Left lobe of liver (tissue), 2 donors: Measurements from ENCODE around the gene DTWD2. TPM values are rescaled to one million over a fixed set of nuclear protein-coding genes. Genes with fewer than 3 reads are reported as not detected.
A peak's percentile ranks its signal among the peaks of the same experiment; 100 is the strongest.
"Not testable (repeated sequence)": the region's sequence is repeated elsewhere in the genome, so short reads cannot be mapped to it uniquely, and the experiment has no call there.

Source experiments
- ATAC-seq: fragments of 200-7000 bp; cut with Tn5 transposase; one replicate; pipeline ENCODE4 v1.9.1; 2020; ENCODE audit warnings: mild to moderate bottlenecking, moderate library complexity
- DNase-seq: peaks from one replicate; pipeline ENCODE4 v3.0.0-alpha.2; 2020; ENCODE audit warnings: low spot score
- total RNA-seq: library from RNA; stranded (reverse); gene quantifications from one replicate; pipeline ENCODE4 v1.2.1, GENCODE V29; 2021
- donor health status: DM: no; HTN: no; CAD: no; lungs with moderate emphysema.
- donor health status: DM: no; HTN: yes; CAD: no.

Gene DTWD2
- total RNA-seq, 1 donor from 2014 or later = 4.6 TPM

DNA sequence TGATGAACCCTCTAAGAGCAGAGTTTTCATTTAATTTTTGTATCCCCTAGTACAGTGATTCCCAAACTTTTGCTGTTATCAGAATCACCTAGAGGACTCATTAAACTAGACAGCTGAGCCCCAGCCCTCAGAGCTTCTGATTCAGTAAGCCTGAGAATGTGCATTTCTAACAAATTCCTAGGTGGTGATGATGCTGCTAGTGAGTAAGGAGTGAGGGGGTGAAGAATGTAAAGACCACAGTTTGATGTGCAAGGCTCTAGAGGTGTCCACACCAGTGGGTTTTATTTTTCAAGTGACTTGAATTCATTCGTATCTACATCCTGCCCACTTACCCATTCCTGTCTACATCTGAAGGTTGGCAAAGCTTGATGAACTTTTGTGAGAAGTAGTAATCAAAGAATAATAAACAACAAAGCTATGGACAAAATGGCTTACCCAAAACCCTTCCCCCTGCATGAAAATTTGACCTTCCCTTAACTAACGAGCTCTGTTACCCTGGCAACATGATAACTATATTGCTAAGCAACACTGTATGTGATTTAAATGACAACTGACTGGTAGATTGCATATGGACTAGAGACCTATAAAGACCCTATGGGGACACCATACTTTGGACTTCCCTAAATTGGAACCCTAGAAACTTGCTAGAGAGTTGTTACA is 35.2 kb downstream of the DTWD2 start:
- no peak for DNase-seq
- ATAC-seq = no peak

DNA sequence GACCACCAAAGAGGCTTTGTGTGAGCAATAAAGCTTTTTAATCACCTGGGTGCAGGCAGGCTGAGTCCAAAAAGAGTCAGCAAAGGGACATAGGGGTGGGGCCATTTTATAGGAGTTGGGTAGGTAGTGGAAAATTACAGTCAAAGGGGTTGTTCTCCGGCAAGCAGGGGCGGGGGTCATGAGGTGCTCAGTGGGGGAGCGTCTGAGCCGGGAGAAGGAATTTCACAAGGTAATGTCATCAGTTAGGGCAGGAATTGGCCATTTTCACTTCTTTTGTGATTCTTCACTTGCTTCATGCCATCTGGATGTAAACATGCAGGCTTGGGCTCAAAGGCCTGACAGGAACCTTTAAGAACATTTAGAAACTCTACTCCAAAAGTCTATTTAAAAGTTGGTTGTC is 36.0 kb downstream of the DTWD2 start:
- DNase-seq, ATAC-seq: not testable (repeated sequence)

DNA sequence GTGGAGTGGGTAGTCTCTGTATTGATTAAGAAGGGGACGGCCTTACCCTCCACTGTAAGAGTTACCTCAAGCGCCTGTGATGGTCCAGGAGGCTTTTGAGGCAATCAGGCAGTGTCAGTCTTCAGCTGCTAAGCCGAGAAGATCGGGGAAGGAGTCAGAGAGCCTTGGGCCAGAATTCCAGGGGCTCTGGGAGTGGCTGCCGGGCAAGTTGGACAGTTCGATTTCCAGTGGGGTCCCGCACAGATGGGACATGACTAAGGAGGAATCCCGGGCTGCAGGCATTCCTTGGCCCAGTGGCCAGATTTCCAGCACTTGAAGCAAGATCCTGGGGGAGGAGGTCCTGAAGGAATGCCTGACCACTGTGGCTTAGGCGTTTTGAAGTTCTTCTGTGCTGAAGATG is 38.0 kb downstream of the DTWD2 start:
- not testable (repeated sequence) for ATAC-seq

DNA sequence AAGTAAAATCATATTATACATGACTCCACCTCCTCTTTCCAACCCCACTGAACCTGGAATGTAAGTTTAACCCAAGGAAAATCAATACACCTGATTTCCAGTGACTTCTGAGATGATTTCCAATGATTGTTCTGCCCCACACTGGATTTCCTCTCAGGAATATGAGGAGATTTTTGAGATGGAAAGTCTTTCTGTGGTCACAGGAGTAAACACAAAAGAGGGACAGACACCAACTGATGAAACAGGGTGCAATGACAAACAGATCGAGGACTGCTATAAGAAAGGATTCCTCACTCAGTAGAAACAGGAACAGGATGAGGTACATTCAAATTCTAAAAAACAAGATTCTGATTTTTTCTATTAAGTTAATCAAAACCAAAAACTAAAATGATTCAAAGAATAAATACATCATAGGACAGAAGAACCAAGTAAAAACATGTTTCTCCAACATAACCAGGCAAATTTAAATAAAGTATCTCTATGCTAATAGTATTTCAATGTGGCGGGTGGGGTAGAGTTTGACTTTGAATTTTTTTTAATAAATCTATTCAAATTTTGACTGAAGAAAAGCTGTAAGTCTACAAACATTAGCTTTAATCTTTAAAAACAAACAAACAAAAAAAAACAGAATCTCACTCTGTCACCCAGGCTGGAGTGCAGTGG is 42.1 kb downstream of the DTWD2 start:
- DNase-seq (no peak), ATAC-seq (no peak)

More for the DNA sequence above, 38.0 kb downstream of the DTWD2 start:
- DNase-seq = not testable (repeated sequence)

DNA sequence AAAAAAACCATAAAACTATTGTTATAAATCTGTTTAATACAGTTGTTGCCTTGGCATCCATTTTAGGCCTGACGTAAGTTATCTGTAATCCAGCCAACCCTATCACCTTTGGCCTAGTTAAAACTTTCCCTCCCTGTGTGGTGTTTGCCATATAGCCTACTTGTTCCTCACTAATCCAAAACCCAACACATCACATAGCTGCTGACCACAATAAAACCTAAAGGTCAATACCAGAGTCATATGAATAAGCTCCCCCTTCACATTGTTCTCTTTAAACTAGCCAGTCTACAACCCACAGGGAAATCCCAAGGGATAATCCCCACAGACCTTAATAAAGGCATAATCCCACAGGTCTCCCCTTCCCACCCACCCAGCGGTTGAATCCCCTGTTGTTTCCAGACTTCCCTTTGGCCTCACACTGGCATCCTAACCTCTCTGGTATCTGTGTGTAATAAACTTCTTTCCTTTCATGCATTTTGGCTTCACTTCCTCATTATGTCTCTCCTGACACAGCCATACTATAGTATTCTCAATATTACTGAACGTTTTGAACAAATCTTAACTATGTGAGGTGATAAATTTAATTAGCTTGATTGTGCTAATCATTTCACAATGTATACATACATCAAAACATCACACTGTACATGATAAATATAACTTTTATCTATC is 50.8 kb downstream of the DTWD2 start:
- ATAC-seq = no peak
- no peak for DNase-seq

DNA sequence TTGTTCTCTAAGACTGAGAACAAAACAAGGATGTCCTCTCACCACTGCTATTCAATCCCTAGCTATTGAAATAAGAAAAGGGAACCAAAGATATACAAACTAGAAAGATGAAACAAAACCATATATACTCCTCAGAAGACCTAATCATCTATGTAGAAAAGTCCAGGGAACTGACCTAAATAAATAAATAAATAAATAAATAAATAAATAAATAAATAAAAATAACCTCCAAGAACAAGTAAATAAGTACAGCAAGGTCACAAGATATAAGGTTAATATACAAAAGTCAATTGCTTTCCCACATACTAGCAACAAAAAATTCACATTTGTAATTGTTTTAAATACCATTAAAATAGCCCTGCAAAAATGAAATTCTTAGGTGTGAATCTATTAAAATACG is 54.6 kb downstream of the DTWD2 start:
- DNase-seq (no peak), ATAC-seq (no peak)

DNA sequence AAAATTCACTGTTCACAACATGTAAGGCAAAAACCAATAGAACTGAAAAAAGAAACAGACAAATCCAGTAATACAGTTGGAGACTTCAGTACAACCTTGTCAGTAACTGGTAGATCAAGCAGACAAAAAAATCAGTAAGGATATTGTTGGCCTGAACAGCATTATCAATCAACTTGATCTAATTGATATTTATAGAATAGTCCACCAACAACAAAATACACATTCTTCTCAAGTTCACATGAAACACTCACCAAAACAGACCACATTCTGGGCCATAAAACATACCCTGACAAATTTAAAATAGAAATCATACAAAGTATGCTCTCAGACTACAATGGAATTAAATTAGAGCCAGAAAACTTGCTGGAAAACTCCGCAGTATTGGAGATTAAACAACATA is 56.8 kb downstream of the DTWD2 start:
- no peak for ATAC-seq
- no peak for DNase-seq

DNA sequence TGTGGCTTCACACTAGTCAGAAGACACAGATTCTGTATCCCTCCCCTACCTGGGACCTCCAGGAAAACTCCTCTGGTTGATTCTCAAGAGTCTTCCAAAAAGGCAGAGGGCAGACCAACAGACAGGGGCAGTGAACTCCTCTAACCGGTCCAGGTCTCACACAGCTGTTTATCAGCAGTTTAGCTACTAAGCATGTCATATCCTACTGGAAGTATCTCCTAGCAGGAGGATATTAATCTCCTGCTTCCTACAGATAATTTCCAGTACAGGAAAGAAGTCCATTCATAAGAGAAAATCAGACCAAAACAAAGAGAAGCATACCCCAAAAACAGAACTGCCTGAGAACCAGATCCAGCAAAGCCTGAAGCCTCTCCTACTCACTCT is 64.3 kb downstream of the DTWD2 start:
- peak; percentile 73 for ATAC-seq
- DNase-seq = no peak

DNA sequence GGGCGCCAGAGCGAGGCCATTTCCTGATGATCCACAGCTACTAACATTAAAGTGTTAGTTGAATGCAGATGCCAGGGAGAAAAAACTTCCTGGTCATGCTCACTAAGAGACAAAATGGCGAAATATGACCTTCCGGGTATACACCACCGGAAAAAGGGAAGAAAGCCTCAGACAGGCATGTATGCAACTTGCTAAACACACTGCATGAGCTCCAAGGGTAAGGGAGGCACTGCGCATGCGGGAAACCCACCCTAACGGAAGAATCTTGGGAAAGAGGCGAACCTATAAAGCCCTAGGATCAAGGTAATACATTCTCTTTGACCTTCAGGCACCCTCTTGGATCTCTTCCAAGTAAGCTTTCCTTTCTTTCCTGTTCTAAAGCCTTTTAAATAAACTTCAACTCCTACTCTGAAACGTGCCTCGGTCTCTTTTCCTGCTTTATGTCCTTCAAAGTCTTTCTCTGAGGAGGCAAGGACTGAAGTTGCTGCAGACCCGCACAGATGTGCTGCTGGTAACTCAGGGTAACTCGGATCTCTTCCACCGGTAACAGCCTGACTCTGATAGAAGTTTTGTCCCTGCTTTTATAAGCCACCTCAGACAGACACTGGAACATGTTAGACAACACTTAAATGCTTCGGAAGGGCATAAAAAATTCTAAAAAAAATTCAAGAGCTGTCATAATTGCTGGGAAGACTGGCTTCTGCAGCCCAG is 64.9 kb downstream of the DTWD2 start:
- no peak for DNase-seq
- ATAC-seq = no peak

DNA sequence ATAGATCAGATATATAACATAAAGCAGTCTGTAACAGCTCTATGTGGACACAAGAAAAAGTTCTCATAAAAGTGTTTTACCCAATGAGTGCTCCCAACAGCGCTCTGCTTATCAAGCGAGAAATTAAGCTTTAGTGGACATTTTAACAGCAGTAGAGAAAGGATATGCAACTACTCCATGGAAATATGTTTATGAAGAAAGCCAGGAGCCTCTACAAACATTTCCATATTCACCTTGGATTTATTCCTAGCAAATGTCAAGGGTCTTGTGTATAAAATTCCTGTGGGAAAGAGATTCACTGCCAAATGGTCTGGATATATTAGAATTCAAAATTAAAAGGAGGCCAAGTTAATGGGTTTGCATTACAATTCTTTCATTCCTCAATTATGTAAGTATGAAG is 66.5 kb downstream of the DTWD2 start:
- no peak for ATAC-seq
- DNase-seq = no peak

DNA sequence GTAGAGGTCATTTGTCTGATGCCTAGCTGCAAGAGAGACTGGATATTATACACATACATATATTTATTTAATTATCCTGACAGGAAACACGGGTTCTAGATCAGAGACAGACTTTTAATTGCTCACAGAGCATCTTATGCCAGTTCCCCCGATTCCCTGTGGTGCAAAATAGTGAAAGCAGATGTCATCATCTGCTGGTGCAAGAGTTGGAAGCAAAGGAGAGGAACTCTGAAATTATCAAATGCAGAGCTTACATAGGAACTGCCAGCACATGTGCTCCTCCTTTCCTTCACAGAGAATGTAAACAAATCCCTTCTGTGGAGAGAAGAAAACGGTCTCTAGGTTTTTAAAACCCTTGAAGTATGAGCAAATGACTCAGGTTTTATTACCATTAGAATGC is 69.3 kb downstream of the DTWD2 start:
- ATAC-seq (no peak), DNase-seq (no peak)

DNA sequence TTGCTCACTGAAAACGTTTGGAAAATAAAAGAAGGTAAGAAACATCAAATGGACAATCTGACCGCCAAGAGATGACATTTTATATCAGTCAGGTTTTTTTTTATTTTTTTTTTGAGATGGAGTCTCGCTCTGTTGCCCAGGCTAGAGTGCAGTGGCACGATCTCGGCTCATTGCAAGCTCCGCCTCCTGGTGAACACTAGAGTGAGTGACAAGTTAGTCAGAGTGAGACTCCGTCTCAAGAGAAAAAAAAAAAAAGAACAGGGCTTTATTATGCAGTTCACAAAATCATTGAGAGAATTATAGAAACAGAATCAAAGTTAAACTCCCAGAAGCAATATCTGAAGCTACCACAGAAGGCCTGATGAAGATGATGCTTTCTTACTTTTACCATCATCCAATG is 70.1 kb downstream of the DTWD2 start:
- DNase-seq = no peak
- no peak for ATAC-seq

DNA sequence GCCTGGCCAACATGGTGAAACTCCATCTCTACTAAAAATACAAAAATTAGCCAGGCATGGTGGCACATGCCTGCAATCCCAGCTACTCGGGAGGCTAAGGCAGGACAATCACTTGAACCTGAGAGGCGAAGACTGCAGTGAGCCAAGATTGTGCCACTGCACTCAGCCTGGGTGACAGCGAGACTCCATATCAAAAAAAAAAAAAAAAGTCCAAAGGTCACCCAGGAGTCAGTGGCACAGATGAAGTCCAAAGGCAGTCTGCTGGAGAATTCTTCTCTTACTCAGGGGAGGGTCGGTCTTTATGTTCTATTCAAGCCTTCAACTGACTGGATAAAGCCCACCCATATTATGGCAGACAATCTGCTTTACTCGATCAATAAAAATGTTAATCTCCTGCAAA is 80.8 kb downstream of the DTWD2 start:
- ATAC-seq = peak; percentile 70

DNA sequence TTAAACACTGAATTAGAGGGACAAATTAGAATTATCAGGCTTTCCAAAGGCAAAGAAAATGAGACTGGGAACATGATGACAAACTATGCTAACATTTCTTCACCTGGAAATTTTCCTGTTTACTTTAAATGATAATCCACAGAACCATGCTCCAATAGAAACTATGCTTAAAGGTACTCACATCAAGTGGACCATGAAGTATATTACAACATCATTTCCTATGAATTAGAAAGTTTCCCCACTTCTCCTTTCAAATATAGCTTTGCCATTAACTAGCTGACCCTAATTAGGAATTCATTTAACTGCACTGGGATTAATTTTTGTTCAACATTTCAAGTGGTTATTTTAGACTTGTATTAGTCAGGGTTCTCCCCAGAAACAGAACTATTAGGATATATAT is 81.4 kb downstream of the DTWD2 start:
- DNase-seq (no peak), ATAC-seq (no peak)

More for the DNA sequence above, 80.8 kb downstream of the DTWD2 start:
- not testable (repeated sequence) for DNase-seq

DNA sequence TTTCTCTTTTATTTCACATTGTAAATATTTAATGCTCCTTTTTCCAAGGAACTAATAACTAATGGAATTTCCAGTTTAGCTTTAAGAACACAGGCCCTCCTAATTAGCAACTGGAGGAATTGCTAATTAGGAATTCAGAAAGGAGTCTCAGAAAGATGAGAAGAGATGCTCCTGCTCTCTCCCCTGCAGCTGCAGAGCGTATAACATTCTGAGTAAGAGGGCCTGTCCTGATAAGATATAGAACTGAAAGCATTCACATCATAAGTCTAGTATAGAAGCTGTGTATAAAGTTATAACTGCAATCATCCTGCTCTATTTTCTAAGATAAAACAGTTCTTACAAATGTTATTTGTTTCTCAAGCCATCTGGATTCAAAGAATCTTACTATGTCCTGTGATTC is 83.2 kb downstream of the DTWD2 start:
- DNase-seq = no peak
- ATAC-seq = no peak

DNA sequence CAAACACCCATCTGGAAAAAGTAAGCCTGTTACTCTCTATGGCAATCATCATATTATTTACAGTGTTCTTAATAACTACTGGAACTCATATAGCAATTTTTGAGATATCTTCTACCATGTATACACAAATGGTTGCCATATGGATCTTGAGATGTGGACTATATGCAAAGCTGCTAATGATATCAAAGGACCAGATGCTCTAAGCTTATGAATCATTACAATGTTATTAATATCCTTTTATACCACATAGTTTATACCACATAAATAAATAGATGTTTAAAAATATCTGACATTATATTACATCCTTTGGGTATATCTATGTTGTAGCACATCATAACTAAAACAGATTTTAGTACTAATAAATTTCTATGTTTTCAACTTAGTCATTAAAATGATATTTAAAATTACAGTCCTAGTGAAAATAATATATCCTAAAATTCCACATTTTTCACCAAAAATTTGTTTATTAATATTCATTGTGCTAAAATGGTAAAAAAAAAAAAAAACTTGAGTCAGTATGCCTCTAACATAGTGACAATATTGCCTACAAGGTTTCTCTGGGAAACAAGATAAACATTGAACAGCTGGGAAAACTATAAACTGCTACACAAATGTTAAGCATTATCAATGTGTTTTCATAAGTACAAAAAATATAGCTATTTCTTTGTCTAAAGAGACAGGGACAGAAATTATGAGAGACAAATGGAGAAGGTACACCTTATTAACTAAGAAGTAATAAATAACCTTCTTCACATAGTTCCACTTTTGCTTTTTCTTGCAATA is 85.5 kb downstream of the DTWD2 start:
- DNase-seq (no peak), ATAC-seq (no peak)

DNA sequence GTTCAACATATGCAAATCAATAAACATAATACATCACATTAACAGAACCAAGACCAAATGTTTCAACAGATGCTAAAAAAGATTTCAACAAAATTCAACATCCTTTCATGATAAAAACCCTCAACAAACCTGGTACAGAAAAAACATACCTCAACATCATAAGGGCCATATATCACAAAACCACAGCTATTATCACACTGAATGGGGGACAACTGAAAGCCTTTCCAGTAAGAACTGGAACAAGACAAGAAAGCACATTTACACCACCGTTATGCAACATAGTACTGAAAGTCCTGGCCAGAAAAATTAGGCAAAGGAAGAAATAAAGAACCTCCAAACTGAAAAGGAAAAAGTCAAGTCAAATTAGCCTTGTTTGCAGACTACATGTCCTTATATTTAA is 93.6 kb downstream of the DTWD2 start:
- ATAC-seq (no peak), DNase-seq (no peak)

DNA sequence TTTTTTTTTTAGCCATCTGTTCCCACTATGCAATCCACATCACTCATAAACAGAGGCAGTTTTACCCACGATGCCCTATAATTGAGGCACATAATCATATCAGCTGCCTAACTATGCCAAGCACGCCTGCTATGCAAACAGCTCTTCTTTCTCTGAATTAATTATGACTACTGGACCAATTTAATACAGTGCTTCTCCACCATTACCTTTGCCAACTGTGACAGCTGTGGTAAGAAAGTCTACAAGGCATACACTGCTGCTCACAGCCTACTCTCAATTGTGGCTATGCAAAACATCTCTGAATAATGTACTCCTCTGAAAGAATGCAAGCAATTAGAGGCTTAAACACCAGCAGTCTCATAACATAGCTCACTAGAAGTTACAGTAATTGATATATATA is 97.1 kb downstream of the DTWD2 start:
- ATAC-seq (no peak), DNase-seq (no peak)

DNA sequence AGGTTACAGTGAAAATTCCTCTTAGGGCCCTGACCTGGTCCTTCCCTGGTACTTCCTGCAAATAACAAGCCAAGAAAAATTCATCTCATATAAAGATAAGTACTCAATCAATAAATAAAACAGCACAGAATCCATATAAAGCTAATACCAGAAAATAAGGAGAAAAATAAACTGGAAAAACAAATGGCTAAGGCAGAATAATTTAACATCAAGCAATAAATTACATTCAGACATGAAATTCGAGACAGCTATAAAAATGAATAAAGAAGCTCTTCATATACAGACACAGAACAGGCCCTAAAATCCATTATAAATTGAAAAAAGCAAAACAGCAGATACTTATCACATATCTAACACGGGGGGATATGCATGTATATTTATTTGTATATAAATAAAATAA is 99.2 kb downstream of the DTWD2 start:
- ATAC-seq = no peak
- no peak for DNase-seq

DNA sequence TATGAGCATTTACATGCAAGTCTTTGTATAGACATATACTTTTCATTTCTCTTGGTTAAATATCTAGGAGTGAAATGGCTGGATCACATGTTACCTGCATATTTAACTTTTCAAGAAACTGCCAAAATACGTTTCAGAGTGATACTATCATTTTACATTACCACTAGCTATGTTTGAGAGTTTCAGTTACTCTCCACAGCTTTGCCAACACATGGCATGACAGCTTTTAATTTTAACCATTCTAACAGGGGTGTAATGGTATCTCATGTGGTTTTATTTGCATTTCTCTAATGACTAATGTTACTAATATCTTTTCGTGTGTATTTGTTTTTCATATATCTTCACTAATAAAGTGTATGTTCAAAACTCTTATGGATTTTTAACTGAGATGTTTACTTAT is 99.8 kb downstream of the DTWD2 start:
- ATAC-seq (no peak), DNase-seq (no peak)

DNA sequence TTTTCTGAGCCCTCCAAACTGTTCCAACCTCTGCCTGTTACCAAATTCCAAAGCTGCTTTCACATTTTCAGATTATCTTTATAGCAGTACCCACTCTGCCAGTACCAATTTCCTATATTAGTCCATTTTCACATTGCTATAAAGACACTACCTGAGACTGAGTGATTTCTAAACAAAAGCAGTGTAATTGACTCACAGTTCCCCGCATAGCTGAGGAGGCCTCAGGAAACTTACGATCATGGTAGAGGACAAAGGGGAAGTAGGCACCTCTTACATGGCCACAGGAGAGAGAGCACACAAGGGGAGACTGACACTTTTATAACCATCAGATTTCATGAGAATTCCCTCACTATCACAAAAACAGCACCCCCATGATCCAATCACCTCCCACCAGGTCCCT is 105.0 kb downstream of the DTWD2 start:
- ATAC-seq = no peak
- no peak for DNase-seq
